AML-193 (cell line): ENCODE measurements around the gene OMP.
"Not testable (repeated sequence)": the region's sequence is repeated elsewhere in the genome, so short reads cannot be mapped to it uniquely, and the experiment has no call there.

ENCODE experiments used
- DNase-seq, 2 experiments: peaks; one replicate each; lab custom pipeline; 2025; lab: John Stamatoyannopoulos, UW

Gene OMP

DNA sequence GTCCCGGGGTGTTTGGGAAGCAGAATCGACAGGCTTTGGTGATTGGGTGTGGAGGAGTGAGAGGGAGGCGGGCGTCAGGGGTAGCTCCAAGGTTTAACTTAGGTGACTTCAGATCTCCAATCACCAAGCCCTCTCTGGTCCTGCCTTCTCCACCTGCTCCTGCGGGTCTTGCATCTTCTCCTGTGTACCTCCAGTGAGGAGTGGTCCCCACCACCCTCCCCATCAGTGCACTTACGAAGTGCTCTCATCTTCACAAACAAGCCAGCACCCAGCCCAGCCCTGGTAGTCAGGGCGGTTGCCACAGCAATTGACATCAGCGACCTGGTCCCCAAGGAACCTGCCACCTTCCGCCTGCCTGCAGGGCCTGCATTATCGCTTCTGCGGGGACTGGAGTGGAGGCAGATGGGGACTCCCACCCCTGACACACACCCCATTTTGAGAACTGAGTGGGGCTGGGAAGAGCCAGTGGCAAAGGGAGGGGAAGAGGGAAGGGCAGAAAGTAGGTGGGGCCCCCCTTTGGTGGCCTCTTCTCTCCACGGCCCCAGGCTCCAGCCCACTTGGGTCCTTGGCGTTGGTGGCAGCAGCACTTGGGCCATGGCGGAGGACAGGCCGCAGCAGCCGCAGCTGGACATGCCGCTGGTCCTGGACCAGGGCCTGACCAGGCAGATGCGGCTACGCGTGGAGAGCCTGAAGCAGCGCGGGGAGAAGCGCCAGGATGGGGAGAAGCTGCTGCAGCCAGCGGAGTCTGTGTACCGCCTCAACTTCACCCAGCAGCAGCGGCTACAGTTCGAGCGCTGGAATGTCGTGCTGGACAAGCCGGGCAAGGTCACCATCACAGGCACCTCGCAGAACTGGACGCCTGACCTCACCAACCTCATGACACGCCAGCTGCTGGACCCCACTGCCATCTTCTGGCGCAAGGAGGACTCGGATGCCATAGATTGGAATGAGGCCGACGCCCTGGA is at the start of gene OMP:
Gene OMP (plus strand): TSS at position 595 of the 965 bp plus-strand sequence. CDS start 0 bp downstream, at position 595.
- DNase-seq = no peak

GRCh38 chr11:77053217-77054015 is 49.2 kb upstream of the OMP start:
- no peak for DNase-seq

DNA sequence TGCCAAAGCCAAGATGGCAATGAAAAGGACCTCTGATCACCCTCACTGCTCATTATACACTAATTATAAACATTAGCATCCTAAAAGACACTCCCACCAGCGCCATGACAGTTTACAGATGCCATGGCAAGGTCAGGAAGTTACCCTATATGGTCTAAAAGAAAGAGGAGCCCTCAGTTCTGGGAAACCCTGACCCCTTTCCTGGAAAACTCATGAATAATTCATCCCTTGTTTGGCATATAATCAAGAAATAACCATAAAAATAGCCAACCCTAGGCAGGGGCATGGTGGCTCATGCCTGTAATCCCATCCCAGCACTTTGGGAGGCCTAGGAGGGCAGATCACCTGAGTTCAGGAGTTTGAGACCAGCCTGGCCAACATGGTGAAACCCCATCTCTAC is 48.6 kb upstream of the OMP start:
- DNase-seq = no peak

- DNase-seq = no peak
Observed at GRCh38 chr11:77055101-77055561, 47.5 kb upstream of the OMP start.

- DNase-seq = no peak
Observed at GRCh38 chr11:77055913-77056312, 46.7 kb upstream of the OMP start.

DNA sequence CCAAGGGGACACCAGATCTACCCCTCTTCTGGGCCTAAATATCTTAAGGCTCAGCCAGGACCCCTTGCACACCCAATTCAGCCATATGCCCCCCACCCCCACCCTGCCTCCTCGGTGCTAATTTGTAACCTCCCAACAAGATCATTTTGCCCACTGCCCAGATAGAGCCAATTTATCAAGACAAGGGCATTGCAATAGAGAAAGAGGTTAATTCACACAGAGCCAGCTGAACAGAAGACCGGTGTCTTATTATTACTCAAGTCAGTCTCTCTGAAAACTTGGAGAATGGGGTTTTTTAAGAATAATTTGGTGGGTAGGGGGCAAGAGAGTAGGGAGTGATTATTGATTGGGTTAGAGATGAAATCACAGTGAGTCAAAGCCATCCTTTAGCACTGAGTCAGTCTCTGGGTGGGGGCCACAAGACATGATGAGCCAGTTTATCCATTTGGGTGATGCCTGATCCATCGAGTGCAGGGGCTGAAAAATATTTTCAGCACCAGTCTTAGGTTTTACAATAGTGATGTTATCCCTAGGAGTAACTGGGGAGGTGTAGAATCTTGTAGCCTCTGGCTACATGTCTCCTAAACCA is 45.7 kb upstream of the OMP start:
- DNase-seq = no peak

- DNase-seq = no peak
Observed at GRCh38 chr11:77057938-77058474, 44.6 kb upstream of the OMP start.

GRCh38 chr11:77058900-77059299 is 43.7 kb upstream of the OMP start:
- DNase-seq = no peak

GRCh38 chr11:77059806-77060205 is 42.8 kb upstream of the OMP start:
- DNase-seq = no peak

DNA sequence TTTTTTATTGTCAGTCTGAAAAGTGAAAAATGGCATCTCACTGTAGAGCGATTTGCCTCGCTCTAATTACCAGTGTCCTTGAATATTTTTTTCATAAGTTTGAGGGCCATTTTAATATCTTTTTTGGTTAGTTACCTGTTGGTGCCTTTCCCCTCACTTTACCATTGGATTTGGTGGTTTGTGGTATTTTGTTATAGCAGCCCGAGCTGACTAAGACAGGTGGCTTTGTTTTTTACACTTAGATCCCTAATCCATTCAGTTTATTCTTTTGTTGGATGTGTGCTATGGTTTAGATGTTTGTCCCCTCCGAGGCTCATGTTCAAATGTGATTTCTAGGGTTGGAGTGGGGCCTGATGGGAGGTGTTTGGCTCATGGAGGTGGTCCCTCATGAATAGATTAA is 42.4 kb upstream of the OMP start:
- no peak for DNase-seq

GRCh38 chr11:77061258-77061657 is 41.4 kb upstream of the OMP start:
- DNase-seq = not testable (repeated sequence)

DNA sequence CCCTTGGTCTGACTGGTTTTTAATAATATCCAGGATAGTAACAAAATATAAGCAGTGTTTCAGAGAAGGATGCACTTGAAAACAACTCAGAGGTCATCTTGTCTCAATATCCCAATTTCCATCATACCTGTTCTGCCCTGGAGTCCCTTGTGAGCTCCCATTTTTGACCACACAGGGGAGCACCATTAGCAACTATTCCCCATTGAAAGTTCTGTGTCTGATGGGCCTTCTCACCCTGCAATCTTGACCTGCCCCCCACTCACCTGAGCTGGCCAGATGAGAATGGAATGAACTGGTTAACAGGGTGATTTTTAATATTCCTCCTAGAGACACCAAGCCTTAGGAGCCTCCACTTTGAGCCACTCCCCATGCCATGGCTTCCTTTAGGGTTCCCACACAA is 39.7 kb upstream of the OMP start:
- DNase-seq = no peak

- no peak for DNase-seq
Observed at GRCh38 chr11:77063407-77063806, 39.2 kb upstream of the OMP start.

DNA sequence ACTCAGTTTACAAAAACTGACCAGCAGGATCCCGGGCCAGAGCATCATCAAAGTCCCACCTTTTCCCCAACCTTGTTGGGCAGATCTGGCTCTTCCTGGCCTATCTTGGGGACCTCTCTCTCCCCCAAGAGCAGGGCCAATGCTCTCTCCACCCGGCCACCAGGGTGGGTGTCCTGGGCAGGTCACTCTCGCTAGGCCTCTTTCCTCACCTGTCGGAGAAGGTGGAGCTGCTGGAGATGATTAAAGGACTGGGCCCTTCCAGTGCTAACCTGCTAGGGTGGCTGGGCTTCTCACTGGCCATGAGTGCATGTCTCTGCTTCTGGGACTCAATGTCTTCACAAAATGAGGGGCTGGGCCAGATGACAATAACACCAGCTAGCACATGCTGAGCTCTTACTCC is 38.8 kb upstream of the OMP start:
- DNase-seq = no peak

- DNase-seq = no peak
Observed at GRCh38 chr11:77064648-77065217, 37.9 kb upstream of the OMP start.

GRCh38 chr11:77065878-77066228 is 36.8 kb upstream of the OMP start:
- DNase-seq = no peak

DNA sequence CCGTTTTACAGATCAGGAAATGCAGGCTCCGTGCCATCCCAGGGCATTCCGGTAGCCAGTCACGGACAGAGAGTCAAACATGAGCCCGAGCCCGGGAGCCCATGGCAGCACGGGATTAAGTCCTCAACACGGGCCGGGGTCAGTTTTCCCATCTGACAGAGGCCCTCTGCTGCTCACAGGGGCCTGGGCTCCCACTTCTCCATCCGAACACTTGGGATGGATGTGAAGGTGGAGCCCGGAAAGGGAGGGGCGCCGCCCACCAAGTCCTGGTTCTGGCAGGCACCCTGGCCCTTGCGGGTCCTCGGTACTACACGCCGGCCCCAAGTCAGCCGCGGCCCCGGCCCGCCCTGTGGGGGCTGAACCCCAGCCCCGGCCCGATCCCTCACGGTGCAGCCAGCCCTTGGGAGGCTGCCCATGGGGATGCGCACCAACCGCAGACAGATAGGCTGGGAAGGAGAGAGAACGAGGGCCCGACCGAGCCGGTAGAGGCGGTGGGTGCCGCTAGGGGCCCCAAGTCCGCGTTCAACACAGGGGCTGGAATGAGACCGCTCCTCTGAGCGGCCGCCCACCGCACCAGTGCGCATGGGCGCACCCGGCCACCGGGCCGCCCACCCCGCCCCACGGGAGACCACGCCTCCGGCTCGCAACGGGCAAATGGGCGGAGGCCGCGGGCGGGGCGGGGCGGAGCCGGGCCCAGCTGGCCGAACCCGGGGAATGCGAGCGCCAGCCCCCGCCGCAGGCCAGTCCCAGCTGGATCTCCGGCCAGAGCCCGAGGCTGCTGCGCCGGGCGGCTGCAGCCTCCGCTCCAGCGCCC is 36.2 kb upstream of the OMP start, which contains the start of gene CAPN5:
Gene CAPN5 (plus strand): TSS at position 743 of the 814 bp plus-strand sequence. CDS start 17,916 bp downstream, outside the sequence.
- peak; percentile 65 for DNase-seq

- DNase-seq = no peak
Observed at GRCh38 chr11:77067861-77068443, 34.7 kb upstream of the OMP start.

GRCh38 chr11:77068457-77069335 is 33.9 kb upstream of the OMP start:
- DNase-seq = no peak
